GM23248 (cell line): Measurements from ENCODE around the gene OR10K2.

Experiments used
- EZH2 ChIP-seq: fragments of 200-600 bp; sonication (generic); IDR thresholded peaks from 2 replicates; pipeline ENCODE4 v1.6.1; 2018; ENCODE audit warnings: antibody characterized with exemption, mild to moderate bottlenecking; ENCODE audit not compliant: insufficient read depth, poor library complexity, severe bottlenecking
- EZH2phosphoT487 ChIP-seq: fragments of 200-600 bp; sonication (generic); IDR thresholded peaks from 2 replicates; pipeline ENCODE4 v1.6.1; 2018; ENCODE audit warnings: antibody characterized with exemption, moderate library complexity, mild to moderate bottlenecking, low read depth; ENCODE audit not compliant: insufficient read depth

DNA sequence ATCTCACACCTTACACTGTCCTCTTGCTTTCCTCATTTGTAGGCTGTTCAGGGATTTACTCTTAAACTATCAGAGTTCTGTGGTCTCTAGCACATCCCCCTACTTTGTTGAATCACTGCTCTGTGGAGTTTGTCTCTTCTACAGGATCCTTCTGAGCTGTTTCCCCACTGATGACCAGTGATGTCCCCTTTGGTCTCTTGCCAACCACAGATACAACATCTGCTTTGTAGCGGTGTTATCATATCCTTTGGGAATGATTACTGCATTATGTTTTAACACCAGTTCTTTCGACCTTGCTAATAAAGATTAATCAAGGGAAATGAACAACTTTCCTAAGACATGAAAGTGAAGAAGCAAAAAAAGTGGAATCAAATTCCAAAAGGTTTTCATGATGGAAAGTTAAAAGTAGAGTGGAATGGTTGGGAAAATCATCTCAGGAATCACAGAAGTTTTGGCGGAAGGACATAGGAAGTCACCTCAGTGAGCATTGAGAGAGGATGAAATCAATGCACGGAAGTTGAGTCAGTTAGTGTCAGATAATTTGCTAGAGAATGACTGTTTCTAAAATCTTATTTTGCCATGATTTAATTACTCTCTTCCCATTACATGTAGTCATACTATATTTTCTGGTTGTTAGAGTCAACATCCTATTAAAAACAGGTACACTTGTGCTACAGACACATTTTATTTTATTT, 11.2 kb downstream of the OR10K2 start:
- TF ChIP-seq EZH2phosphoT487: no peak
- TF ChIP-seq EZH2: no peak
